Nephron (organoid): ENCODE data around the gene ITM2B.

Experiments used
- H3K27ac Mint-ChIP-seq, 3 experiments: 2 replicates each; pipeline ENCODE4 v1.8.0; 2020; ENCODE audit warnings: mixed read lengths in 3 of 3, mild to moderate bottlenecking in 2 of 3, moderate library complexity in 1 of 3
- H3K27me3 Mint-ChIP-seq: 2 replicates; pipeline ENCODE4 v1.8.0; 2021; ENCODE audit warnings: low read depth, mild to moderate bottlenecking, moderate library complexity, mixed read lengths
- H3K36me3 Mint-ChIP-seq: 2 replicates; pipeline ENCODE4 v1.8.0; 2020; ENCODE audit warnings: low read depth, mixed read lengths
- H3K4me1 Mint-ChIP-seq: 2 replicates; pipeline ENCODE4 v1.8.0; 2020; ENCODE audit warnings: mixed read lengths
- H3K4me3 Mint-ChIP-seq, 3 experiments: 2 replicates each; pipeline ENCODE4 v1.8.0; 2020; ENCODE audit warnings: mild to moderate bottlenecking in 3 of 3, mixed read lengths in 3 of 3, moderate library complexity in 2 of 3
- H3K9me3 Mint-ChIP-seq: 2 replicates; pipeline ENCODE4 v1.8.0; 2020; ENCODE audit warnings: mixed read lengths
- TF ChIP-seq, protein P1 (sequence below), 3 experiments: fragments of 200-600 bp; sonication (generic); IDR thresholded peaks; one replicate each; pipeline ENCODE4 v1.5.0; 2021; ENCODE audit warnings: antibody characterized with exemption in 3 of 3; ENCODE audit not compliant: unreplicated experiment in 3 of 3

Gene ITM2B

DNA sequence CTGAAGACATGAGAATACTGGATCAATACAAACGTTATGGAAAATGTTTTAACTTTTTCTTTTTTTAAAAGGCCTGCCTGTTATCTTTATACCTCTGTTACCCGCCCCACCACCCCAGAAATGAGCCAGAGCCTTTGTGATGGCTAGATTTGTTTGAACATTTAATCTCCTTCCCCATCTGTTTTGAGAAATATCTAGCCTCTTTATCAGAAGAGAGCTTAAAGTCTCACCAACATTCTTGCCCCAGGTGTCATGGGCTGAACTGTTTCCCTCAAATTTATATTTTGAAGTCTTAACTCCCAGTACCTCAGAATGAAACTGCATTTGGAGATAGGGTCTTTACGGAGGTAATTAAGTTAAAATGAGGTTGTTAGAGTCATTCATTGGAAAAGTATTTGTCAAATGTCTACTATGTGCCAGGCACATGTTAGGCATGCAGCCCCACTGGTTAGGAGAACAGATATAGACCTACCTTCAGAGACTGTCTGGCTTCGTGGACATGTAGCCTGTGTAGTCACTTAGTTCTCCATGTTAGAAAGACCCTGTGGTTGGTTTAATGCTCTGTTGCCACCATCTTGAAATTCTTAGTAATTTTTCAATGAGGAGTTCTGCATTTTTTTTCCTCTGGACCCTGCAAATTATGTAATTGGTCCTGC lies 64.3 kb downstream of the ITM2B start:
- Mint-ChIP-seq H3K4me1 (no peaks in the 10 kb centered on the region), H3K4me3 (peak overlapping the region in 1 of 3 experiments; percentile 19), H3K36me3 (no peaks in the 10 kb centered on the region), H3K27ac (no peak overlapping the region), H3K27me3 (no peaks in the 10 kb centered on the region), H3K9me3 (no peaks in the 10 kb centered on the region)
- TF ChIP-seq, protein P1, sequence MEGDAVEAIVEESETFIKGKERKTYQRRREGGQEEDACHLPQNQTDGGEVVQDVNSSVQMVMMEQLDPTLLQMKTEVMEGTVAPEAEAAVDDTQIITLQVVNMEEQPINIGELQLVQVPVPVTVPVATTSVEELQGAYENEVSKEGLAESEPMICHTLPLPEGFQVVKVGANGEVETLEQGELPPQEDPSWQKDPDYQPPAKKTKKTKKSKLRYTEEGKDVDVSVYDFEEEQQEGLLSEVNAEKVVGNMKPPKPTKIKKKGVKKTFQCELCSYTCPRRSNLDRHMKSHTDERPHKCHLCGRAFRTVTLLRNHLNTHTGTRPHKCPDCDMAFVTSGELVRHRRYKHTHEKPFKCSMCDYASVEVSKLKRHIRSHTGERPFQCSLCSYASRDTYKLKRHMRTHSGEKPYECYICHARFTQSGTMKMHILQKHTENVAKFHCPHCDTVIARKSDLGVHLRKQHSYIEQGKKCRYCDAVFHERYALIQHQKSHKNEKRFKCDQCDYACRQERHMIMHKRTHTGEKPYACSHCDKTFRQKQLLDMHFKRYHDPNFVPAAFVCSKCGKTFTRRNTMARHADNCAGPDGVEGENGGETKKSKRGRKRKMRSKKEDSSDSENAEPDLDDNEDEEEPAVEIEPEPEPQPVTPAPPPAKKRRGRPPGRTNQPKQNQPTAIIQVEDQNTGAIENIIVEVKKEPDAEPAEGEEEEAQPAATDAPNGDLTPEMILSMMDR (IDR thresholded peaks at IDR 0.05; ENCODE audit: unreplicated experiment in 3 of 3) = no peak

DNA sequence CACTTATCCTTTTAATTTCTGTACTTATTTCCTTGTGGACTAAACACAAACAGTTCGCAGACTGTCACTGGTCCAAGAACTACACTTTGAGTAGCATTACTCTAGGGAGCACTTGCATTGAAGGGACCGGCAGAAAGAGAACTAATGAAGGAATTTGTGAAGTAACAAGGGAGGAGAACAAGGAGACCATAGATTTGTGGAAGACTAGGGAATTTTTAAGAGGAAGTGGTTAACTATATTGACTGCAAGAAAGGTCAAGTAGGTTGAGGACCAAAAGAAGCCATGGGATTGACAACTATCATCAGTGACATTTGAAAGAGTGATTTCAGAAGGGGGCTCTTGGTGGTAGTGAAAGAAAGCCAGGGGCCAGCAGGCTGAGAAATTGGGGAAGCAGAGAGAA lies 66.6 kb downstream of the ITM2B start:
- H3K27me3 Mint-ChIP-seq = no peaks in the 10 kb centered on the region
- H3K4me3 Mint-ChIP-seq = peak overlapping the region; percentile 0 to 21 (median 1)
- H3K36me3 Mint-ChIP-seq = no peaks in the 10 kb centered on the region
- peaks cover 13% of the 10 kb centered on the region for H3K4me1 Mint-ChIP-seq
- TF ChIP-seq, protein P1 (IDR thresholded peaks at IDR 0.05; ENCODE audit: unreplicated experiment in 3 of 3) = no peak
- H3K9me3 Mint-ChIP-seq = no peaks in the 10 kb centered on the region
- H3K27ac Mint-ChIP-seq = no peak overlapping the region

DNA sequence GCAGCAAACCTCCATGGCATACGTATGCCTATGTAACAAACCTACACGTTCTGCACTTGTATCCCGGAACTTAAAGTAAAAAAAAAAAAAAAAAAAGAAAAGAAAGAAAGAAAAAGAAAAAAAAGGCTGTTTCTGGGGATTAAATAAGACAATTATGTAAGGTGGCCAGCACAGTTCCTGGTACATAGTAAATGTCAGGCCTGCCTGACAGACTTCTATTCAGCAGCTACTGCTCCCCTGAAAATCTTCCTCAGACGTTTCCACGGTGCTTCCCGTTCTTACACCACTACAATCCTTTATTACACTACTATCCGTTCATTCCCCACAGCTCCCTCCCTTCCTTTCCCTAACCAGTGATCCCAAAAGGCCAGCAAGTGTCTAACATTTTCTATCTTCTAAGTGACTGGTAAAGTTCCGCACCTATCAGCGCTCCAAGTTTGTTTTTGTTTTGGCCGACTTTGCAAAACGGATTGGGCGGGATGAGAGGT lies 69.9 kb downstream of the ITM2B start:
- Mint-ChIP-seq H3K4me1 (peaks cover 30% of the 10 kb centered on the region), H3K27me3 (no peaks in the 10 kb centered on the region), H3K36me3 (peaks cover 6% of the 10 kb centered on the region), H3K9me3 (no peaks in the 10 kb centered on the region), H3K27ac (peak overlapping the region; percentile 96 to 99 (median 98)), H3K4me3 (peak overlapping the region; percentile 83 to 92 (median 91))
- TF ChIP-seq, protein P1 (IDR thresholded peaks at IDR 0.05; ENCODE audit: unreplicated experiment in 3 of 3) = no peak

DNA sequence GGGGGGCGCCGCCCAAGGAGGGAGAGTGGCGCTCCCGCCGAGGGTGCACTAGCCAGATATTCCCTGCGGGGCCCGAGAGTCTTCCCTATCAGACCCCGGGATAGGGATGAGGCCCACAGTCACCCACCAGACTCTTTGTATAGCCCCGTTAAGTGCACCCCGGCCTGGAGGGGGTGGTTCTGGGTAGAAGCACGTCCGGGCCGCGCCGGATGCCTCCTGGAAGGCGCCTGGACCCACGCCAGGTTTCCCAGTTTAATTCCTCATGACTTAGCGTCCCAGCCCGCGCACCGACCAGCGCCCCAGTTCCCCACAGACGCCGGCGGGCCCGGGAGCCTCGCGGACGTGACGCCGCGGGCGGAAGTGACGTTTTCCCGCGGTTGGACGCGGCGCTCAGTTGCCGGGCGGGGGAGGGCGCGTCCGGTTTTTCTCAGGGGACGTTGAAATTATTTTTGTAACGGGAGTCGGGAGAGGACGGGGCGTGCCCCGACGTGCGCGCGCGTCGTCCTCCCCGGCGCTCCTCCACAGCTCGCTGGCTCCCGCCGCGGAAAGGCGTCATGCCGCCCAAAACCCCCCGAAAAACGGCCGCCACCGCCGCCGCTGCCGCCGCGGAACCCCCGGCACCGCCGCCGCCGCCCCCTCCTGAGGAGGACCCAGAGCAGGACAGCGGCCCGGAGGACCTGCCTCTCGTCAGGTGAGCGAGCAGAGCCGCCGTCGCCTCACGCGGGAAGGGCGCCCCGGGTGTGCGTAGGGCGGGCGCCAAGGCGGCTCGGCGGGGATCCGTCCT lies 70.5 kb downstream of the ITM2B start, which contains the start of gene RB1:
Gene RB1, plus strand, starts transcription at position 393 of the 784 bp plus-strand sequence. Its CDS starts 162 bp downstream, at position 555.
- Mint-ChIP-seq H3K9me3 (no peaks in the 10 kb centered on the region), H3K36me3 (peaks cover 8% of the 10 kb centered on the region), H3K27ac (peak within 1 kb of the TSS; percentile 98 to 99 (median 99)), H3K4me1 (peaks cover 30% of the 10 kb centered on the region), H3K4me3 (peak within 1 kb of the TSS; percentile 83 to 92 (median 91)), H3K27me3 (no peaks in the 10 kb centered on the region)
- TF ChIP-seq, protein P1 (IDR thresholded peaks at IDR 0.05; ENCODE audit: unreplicated experiment in 3 of 3) = no peak

DNA sequence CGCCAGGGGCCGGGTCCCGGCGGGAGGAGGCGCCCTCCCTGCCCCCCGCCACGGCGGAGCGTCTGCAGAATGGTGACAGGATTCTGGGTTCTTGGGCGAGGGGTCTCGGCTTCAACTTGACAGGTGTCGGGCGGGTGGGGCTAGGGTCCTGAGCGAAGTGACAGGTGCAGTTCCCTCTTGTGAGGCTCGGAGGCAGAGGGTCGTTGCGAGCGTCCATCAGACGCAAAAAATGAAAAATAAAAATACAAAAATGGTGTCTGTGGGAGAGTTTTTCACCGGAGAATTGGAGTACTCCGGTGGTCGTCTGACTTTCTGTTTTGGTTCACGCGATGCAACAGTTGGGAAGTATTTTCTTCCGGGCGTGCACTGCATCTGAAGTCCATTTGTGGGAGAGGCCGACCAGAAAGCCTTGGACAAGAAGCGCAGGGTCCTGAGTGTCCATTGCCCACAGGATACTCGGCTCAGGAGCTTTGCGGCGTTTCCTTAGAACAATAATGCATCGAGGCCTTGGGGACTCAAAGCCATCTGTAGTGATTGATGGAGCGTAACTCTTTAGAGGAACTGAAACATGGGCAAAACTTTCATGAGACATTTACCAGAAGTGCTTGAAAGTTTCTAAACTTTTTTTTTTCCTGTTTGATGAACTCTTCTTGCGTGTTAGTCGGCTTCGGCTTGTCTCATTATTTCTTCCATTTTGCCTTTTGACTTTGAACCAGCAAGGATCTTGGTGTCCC lies 71.3 kb downstream of the ITM2B start:
- TF ChIP-seq, protein P1 (IDR thresholded peaks at IDR 0.05; ENCODE audit: unreplicated experiment in 3 of 3) = no peak
- peak overlapping the region; percentile 98 to 99 (median 99) for H3K27ac Mint-ChIP-seq
- no peaks in the 10 kb centered on the region for H3K9me3 Mint-ChIP-seq
- H3K36me3 Mint-ChIP-seq = peaks cover 8% of the 10 kb centered on the region
- no peaks in the 10 kb centered on the region for H3K27me3 Mint-ChIP-seq
- H3K4me1 Mint-ChIP-seq = peaks cover 30% of the 10 kb centered on the region
- H3K4me3 Mint-ChIP-seq = peak overlapping the region; percentile 83 to 92 (median 91)
